Lung microvascular endothelial cell (primary cell): ENCODE measurements around the gene SSTR5. TPM values are rescaled to one million over a fixed set of nuclear protein-coding genes. Genes with fewer than 3 reads are reported as not detected.
"Not testable (repeated sequence)": the region's sequence is repeated elsewhere in the genome, so short reads cannot be mapped to it uniquely, and the experiment has no call there.

ENCODE experiments used
- DNase-seq, 2 donors: peaks; one replicate each; pipeline versions ENCODE4 v3.0.0 to v3.0.0-alpha.2; 2010; ENCODE audit warnings: low read depth in 2 of 2
- total RNA-seq: library from RNA; depleted of rRNA; stranded (reverse); fragments of >200 nt; gene quantifications from 2 replicates; pipeline ENCODE4 v1.2.1, GENCODE V29; 2014

The SSTR5 gene
- total RNA-seq, 1 donor from 2014 or later, result 0.20 TPM

DNA sequence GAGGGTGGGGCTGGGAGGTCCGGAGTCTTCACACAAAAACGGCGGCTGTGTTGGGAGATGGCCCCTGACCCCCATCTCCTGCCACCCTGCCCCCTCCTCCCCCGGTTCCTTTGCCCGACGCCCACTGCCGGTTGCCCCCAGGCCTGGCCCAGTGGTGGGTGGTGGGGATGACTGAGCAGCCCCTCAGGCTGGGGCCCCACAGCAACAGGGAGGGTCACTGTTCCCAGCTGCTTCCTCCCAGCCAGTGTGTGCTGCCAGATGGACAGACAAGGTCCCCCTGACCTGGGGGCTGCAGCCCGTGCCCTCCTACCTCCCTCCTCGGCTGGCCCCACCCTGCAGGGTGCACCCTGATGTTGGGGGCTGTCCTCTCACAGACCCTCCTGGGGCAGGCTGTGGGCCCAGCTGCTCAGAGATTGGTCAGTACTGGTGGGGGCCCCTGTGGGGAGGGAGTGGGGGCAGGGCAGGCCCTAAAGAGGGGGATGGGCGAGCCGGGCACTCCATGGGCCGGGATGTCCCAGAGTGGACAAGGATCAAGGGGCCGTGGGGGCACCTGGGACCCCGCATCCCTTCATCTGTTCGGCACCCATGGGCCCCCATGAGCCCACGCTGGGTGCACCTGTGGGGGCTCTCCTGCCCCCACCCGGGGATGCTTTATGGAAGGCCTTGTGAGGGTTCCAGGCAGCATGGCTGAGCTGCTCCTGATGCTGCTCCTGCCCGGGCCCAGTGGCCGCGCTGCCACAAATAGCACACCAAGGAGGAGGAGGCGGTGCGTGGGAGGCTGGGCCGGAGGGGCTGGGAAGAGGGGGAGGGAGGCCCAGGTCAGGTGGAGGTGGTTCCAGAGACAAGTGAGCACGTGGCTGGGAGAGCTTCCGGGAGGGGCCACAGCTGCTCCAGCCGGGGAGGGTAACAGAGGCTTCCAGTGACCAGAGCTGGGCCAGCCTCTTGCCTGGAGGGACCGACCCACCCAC, 18.4 kb downstream of the SSTR5 start:
- no peak for DNase-seq

DNA sequence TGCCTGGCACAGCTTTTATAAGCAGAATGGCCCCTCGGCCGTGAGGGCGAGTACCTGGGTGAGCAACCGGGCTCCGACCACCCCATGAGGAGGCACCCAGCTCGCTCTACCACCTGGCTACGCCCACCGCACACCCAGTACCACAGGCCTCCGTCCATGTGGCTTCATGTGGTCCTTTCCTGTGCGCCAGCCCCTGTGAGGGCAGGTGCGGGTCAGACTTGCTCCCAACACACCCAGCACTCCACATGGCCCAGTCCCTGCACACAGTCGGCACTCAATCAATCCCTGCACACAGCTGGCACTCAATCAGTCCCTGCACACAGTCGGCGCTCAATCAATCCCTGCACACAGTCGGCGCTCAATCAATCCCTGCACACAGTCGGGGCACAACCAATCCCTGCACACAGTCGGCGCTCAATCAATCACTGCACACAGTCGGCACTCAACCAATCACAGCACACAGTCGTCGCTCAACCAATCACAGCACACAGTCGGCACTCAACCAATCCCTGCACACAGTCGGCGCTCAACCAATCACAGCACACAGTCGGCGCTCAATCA, 19.5 kb downstream of the SSTR5 start:
- no peak for DNase-seq

DNA sequence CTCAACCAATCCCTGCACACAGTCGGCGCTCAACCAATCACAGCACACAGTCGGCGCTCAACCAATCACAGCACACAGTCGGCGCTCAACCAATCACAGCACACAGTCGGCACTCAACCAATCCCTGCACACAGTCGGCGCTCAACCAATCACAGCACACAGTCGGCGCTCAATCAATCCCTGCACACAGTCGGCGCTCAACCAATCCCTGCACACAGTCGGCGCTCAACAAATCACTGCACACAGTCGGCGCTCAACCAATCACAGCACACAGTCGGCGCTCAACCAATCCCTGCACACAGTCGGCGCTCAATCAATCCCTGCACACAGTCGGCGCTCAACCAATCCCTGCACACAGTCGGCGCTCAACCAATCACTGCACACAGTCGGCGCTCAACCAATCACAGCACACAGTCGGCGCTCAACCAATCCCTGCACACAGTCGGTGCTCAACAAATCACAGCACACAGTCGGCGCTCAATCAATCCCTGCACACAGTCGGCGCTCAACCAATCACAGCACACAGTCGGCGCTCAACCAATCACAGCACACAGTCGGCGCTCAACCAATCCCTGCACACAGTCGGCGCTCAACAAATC, 20.2 kb downstream of the SSTR5 start:
- not testable (repeated sequence) for DNase-seq

DNA sequence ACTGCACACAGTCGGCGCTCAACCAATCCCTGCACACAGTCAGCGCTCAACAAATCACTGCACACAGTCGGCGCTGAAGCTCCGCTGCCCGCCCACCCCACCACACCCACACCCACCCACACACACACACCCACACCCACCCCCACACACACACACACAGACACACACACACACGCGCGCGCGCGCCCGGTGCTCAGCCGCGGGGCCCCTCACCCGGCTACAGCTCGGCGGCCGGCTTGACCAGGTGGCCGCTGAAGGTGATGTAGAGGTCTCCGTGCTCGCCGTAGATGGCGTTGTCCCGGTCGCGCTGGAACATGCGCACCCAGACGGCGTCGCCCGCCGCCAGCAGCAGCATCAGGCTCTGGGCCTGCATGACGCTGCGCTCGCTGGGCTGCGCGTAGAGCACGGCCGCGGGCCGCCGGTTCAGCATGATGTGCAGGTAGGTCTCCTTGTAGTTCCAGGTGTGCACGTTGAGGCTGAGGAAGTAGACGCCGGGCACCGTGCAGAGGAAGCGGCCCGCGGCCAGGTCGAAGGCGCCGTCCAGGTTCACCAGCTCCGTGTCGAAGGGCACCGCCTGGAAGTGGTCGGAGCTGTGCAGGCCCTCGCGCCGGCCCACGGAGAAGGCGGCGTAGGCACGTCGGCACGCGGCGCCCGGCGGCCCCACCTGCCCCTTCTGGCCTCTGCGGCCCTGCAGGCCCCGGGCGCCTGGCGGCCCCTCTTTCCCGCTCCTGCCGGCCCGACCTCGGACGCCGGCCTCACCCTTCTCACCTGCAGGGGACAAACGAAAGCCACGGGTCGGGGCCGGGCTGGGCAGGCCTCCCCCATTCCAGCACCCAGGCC, 21.0 kb downstream of the SSTR5 start:
- DNase-seq, result peak in 1 of 2 donors; percentile 33

DNA sequence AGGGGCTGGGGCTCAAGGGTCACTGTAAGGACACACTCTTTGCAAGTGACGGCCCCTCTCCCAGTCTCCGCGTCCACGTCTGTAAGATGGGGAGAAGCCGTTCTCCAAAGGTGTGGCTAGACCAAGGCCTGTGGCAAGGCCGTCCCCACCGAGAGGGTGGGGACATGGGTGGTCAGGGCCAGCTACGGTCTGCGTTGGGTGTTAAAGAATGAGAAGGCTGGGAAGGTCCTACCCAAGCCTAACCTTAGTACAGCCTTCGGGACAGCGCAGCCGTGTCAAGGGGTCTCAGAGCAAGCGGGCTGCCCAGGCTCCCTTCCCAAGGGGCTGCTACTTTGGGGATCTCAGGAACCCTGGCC, 21.6 kb downstream of the SSTR5 start:
- no peak for DNase-seq

DNA sequence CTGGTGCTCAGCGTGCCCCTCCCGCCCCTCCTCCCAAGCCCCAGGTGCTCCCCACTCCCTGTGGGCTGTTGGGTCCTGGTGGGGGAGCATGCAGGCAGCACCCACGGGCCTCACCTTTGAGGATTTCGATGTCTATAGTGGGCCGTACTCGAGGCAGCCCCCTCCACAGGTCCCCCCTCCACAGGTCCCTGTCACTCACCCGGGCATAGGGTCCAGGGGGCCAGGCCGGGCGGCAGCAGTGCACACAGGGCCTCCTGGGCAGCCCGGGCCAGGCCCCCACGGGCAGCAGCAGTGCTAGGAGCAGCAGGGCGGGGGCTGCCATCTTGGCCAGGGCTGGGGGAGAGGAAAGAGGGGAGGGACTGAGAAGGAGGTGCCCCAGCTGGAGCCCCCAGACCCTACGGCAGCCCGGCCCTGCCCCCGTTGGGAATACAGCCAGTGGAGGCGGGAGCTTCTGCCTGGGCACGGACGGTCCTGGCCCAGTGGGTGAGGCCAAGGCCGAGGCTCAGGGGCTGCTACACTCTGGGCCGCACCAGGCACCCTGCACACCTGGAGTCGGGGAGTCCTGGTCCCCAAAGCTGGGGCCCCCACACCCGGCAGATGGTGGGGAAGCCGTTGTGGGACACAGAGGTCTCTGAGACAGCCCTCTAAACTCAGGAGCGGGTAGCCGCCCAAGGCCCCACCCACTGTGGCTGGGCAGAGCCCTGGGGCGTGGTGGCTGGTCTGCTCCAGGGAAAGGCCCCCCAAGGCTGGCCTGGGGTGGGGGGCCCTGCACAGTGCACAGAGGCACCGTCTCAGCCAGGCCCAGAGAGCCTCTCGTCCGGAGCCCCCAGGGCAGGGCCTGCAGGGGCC, 22.3 kb downstream of the SSTR5 start:
- DNase-seq, result no peak

DNA sequence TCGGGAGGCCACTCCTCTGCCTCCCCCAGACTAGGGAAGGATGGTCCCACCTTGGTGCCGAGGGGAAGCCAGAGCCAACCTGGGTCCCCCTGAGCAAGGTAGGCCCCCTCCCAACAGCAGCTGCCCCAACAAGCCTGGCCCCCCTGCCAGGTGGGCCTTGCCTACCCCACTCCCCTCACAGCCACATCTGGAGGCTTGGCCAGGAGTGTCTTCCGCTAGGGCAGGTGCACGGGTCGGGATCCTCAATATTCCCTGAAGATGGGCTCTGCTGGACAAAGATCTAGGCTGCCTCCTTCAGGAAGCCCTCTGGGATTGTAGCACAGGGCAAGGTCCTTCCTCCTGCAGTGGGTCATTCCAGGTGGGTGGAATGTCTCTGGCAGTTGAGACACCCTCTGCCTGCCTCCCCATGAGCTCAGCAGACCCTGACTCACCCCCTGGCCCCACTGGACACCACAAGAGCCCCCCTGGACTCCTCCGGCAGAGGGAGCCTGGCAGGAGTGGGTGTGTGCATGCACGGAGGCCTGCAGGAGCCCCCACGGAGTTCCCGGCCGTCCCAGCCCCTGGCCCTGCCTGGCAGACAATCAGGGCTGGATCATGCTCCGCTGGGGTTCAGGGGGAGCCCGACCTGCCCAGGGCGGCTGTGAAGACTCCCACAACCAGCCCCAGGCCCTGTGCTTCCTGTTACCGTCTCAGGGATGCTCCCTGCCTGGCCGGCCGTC, 23.1 kb downstream of the SSTR5 start:
- no peak for DNase-seq

DNA sequence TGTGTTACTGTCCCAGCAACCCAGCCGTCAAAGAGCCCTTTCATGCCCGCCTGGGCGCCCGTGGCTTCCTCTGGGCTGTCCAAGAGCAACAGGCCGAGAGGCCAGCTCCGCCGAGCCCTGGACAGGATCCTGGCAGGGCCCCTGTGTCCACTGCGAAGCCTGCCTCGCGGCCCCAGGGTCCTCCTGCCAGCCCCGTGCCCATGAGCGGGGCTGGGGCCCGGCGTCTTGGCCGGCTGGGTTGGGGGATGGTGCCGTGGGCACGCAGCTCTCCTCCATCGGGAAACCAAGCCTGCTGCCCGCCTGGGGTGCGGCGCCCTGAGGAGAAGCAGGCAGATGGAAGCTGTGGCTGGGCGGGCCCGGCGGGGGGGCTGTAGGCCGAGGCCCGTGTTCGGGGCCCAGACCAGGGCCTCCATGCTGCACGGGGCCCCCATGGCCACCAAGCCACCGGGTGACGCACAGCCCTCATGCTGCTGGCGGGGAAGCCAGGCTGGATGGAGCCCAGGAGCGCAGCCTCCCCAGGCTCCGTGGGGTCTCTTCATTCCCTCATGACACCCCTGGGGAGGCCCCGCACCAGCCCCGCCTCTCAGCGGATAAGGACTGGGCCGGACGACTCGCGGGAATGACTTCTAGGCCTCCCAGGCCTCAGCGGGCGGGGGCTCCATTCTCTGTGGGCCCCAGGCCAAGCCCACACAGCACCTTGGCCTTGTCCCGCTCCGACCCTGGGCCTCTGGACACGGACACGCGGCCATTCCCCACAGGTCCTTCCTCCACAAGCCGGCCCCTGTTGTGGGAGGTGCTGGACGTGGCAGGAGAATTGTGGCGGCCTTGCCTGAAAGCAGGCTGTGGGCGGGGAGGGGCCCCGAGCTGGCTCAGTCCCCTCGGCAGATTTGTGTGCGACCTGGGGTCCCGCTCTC, 23.9 kb downstream of the SSTR5 start, which contains the start of gene C1QTNF8:
C1QTNF8 (minus strand) TSS at position 76 of the 914 bp plus-strand sequence. CDS start 1,322 bp downstream, outside the sequence.
- peak in 1 of 2 donors; percentile 46 for DNase-seq

DNA sequence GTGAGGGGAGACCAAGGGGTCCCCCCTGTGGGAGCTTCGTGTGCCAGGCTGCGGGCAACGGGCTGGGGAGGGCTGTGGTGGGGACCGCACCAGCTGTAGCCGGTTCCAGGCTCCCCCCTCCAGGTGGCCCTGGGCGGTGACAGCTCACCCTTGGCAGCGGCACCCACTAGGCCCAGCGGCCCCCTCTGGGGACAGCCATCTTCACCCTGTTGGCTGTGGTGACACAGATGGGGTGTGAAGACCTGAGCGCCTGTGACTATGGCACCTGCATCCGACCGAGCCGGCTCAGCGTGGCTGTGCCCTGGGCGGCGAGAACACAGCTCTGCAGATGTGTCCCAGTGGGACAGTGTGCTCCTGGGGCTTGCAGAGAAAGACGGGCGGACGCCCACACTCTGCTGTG, 24.6 kb downstream of the SSTR5 start:
- no peak for DNase-seq

DNA sequence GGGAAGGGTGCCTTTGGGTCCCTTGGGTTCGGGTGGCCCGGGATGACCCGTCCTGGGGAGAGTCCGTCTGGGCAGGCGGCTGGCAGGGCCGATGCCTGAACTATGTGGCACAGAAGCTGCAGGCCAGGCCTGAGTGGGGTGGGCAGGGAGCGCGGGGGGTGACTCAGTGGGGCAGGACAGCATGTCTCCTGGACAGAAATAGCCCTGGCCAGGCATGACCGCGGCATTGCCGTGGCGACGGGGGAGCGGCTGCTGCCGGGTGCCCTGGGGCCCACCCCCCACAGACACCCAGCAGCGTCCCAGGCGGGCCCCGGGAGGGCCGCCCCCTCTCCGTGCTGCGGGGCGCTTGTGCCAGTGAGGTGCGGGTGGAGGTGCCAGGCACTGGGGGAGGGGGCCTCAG, 25.3 kb downstream of the SSTR5 start:
- DNase-seq, result no peak

DNA sequence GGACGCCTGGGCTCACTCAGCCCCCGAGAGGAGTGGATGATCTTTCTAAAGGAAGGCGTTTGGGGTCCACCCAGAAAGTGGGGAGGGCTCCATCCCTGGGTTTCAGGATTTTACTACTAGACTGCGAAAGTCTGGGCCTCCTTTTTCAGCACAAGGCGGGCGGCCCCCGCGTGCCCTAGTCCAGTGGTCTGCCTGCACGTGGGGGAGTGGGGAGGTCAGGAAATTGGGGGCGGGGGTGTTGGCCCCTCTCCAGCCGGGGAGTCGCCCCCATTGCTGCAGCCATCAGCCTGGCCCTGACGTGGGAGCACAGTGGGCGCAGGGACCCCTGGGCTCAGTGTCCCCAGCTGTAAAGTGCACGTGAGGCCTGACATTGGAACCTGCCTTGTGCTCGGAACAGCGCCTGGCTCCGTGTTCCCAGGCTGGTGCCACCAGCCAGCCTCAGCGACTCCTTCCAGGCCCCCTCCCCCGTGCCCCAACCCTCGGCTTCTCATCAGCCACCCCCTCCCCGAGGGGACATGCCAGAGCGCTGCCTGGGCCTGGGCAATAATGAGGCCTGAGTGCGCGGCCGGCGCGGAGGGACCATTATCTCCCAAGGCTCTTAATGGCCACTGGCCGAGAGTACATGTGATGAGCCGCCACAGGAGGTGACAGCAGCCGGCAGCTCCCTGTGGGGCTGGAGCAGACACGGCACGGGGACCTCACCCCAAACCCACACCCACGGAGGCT, 25.9 kb downstream of the SSTR5 start:
- DNase-seq, result no peak

DNA sequence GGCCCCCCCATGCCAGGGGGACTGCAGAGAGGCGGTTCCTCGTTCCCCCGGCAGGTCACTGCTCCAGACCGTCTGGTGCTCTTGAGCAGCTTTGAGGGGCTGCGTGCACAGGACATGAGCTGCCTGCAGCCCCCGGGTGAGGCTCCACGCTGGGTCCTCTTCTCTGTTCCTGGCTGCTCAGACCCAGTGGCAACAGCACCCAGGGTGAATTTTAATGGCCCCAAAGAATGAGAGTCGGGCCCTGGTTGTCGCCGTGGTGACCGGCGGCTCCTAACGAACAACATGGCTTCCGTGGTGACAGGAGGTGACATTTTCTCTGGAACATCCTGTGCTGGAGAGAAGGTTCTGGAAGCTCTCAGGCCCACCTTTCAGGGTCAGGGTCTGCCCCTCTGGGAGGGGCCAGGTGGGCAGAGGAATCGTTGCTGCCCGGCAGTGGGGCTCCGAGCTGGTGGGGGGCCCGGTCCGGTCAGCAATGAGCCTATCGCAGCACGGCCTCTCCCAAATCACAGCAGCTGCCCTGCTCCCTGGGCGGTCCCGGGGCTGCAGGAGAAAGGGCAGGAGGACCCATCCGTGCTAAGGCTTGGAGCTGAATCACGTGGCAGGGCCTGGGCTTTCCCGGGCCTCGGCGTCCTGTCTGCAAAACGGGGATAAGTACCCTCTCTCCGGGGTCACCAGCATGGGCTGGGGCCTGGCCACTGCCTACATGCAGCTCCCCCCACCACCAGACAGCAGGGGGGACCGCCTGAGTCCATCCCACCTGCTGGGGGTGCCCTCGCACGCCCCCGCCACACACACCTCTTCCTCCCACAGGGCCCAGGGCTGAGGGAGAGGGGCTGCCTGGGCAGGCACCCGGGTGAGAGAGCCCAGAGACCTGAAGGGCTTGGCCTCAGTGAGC, 26.9 kb downstream of the SSTR5 start:
- no peak for DNase-seq

DNA sequence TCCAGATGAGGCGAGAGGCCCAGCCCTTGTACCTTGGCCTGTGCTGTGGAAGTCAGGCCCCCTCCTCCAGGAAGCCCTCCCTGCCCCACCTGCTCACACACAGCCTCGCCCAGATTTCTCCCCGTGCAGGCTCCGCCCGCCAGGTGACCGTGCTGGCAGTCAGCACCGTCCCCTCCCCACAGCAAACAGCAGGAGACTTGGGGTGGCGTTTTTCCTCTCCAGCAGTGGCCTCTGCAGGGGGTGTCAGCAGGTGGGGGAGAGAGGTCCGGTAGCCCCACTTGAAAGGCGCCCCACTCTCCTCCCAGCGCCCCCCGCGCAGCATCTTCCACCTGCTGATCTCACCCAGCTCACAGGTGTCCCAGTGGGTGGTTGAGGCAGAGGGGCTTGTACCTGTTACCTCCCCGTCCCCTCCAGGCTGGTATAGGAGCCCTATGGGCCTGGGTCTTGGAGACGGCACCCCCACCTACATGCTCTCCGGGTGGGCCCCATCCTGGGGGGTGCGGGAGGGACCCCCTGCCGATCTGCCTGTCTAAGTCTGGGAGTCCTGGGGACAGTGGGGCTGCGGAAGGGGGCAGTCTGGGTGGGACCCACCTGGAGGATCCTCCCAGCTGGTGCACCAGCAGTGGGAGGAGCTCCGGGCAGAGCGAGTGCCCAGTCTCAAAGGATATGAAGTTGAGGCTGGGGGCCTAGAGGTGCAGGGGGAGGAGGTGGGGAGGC, 27.7 kb downstream of the SSTR5 start:
- no peak for DNase-seq

DNA sequence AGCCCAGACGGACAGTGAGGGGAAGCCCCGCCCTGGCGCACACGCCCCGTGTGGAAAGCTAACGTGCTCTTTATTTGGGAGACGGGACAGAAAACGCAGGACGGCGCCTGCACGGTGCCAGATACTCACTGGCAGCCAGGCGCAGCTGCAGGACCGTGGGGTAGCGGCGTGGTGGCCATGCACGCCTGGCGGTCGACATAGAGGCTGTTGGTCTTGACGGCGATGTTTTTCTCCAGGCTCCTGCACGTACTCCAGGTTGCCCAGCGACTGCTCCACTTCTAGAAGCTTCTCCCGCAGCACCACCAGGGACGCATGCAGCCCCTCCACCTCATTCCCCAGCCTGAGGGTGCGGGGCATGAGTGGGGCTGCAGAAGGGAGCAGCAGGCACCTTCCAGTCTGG, 28.6 kb downstream of the SSTR5 start:
- no peak for DNase-seq

DNA sequence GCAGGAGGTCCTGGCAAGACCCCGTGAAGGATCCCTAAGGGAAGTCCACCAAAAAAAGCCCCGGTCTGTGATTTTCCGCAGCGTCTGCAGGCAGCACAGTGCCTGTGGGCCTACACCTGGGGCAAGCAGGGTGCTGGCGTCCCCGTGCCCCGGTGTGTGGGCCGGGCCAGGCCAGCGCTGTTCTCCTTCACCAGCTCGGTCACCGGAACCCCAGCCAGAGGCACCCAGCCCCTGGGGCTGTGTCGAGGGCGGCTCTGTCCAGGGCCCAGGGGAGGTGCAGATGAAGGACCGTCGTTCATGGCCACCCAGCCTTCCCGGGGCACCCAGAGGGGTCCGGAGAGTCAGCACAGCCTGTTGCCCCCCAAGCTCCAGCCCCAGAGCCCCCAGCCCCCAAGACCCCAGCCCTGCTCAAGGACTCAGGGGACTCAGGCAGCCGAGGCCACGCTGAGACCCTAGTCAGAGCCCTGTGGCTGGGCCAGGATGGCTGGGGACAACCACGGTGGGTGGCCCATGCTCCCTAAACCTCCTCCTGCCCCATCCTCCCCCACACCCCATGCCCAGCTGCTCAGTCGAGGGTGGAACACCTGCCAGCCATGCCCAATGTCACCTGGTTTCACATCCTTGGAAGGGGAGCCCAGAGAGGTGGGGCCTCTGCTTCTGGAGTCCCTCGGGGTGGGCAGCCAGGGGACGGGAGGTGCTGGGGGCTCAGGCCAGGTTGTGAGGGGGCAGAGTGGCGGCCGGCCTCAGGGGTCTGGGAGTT, 29.2 kb downstream of the SSTR5 start:
- DNase-seq, result no peak

DNA sequence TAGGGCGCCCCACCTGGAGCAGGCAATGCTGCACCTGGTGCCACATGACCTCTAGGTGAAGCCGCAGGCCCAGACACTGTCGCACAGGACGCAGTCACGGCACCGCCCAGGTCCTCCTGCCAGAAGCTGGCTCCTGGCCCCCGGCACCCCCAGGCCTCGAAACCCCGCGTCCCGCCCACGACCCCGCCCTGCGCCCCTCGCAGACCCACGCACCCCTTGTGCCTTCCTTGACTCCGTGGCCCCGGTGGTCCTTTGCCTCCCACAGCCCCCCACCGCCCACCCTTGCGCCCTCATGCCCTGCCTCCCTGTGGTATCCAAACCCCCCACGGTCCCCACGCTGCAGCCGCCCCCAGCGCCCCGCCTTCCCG, 29.8 kb downstream of the SSTR5 start:
- DNase-seq, result no peak
